Astrocyte of the hippocampus (primary cell): ENCODE data around the gene EPHA6.
"Not testable (repeated sequence)": the region's sequence is repeated elsewhere in the genome, so short reads cannot be mapped to it uniquely, and the experiment has no call there.

Experiments
- DNase-seq: peaks from one replicate; pipeline ENCODE4 v3.0.0; 2011; ENCODE audit warnings: low read depth, low spot score

EPHA6 gene

DNA sequence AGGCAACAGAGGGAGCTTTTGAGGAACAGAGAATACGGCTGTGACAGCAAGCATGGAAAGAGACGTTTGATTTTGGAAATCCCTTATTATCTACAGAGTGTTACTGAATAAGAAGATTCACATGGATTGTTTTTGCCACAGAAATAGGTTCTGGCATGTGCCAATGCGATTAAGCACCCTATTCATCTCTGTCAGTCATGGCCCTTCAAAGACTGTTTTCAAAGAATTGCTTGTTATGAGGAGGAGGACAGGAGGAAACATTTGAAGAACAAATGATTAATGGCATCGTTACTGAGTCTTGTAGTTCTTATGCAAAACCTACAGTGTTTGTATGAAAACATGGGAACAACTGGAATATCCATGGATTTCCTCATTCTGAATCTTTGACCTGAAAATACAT is 86.2 kb downstream of the EPHA6 start:
- no peak for DNase-seq

DNA sequence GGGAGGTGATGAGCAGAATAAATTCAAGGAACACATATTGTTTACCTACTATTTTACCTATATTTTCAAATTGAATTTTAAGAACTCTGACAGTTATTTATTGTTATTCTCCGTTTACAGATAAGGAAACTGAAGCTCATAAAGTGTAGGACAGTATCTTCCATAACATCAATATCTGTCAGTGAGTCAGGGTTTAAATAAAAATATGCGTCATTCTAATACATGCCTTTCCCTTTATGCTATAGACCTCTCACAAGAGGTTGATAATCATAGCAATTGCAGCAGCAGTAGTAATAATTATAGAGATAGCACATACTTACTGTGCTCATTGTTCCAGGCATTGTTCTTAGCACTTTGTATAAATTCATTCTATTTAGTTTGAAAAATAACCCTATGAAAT is 101.1 kb downstream of the EPHA6 start:
- DNase-seq = no peak

DNA sequence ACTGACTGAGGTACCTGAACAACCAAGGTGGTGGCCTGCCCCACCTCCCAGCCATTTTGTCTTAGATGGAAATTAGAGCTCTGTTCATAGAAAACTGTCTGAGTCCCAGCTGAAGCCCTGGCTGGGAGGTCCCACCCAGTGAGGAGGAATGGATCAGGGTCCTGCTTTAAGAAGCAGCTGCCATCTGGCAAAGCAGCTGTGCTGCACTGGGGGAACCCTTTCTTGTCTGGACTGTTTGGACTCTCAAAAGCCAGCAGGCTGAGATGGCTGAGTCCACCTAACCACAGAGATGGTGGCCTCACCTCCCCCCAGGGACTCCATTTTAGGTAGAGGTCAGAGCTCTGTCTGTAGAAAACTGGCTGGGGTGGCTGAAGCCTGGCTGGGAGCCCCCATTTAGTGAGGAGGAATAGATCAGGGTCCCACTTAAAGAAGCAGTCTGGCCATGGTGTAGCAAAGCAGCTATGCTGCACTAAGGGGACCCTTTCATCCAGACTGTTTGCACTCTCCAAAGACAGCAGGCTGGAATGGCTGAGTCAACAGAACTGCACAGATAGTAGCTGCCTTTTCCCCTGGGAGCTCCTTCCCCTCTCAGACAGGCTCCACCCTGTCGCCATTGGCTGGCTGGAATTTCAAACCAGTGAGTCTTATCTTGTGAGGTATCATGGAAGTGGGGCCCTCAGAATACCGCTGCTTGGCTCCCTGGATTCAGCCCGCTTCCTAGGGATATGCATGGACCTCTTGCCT is 116.9 kb downstream of the EPHA6 start:
- no peak for DNase-seq

DNA sequence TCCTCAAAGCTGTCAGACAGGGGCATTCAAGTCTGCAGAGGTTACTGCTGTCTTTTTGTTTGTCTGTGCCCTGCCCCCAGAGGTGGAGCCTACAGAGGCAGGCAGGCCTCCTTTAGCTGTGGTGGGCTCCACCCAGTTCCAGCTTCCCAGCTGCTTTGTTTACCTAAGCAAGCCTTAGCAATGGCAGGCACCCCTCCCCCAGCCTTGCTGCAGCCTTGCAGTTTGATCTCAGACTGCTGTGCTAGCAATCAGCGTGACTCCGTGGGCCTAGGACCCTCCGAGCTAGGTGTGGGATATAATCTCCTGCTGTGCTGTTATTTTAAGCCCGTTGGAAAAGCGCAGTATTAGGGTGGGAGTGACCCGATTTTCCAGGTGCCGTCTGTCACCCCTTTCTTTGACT is 127.7 kb downstream of the EPHA6 start:
- not testable (repeated sequence) for DNase-seq

DNA sequence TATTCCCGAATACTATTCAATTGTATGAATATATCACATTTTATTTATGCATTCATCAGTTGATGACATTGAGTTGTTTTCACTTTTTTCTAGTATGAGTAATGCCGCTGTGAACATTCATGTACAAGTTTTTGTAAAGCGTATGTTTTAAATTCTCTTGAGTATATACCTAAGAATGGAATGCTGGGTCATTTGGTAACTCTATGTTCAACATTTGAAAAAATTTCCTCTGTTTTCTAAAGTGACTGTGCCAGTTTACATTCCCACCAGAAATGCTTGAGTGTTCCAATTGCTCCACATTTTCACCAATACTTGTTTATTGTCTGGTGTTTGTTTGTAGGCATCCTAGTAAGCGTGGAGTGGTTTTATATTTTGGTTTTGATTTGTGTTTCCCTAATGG is 144.5 kb downstream of the EPHA6 start:
- no peak for DNase-seq

DNA sequence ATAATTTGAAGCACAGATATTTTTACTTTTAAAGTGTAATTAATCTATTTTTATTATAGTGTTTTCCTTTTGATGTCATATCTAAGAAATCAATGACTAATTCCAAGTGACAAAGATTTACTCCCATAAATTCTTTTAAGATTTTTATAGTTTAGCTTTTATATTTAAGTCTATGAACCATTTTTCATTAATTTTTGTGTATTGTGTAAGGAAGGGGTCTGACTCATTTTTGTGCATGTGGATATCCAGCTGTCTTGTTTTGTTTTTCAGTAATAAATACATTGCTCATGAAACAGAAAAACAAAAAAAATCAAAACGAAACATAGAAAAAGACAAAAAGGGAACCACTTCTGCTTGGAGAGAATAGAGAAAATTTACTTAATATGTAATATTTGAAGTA is 145.1 kb downstream of the EPHA6 start:
- no peak for DNase-seq

DNA sequence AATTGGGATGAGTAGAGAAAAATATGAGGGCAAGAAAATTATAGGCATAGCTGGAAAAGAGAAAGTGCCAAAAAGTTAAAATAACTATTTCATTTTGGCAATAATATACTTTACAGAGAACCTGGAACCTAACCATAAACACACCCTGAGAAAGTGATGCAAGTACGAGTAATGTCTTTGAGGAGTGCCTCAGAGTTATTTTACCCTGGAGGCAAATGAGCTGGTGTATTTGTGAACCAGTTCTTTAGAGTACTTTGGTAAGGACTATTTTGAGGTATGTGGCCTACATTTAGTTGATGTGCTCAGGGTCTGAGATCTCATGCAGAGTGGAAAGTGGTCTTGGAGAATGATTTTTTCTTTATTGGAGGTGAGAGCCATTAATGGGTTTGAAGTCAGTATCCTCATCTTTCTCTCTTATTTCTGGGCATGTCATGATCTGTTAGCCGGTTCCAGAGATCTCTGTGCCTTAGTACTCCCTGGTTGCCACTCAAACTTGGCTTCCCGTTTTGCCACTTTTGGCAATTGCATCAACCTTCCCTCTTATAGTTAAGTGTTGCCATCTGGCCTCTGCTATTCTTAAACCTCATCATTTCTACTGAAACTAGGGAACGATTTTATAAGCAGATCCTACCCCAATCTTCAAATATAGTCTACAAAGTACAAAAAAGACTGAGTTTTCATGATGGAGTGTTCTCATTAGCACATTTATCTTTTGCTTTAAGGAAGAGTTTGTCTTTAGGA is 145.7 kb downstream of the EPHA6 start:
- no peak for DNase-seq

DNA sequence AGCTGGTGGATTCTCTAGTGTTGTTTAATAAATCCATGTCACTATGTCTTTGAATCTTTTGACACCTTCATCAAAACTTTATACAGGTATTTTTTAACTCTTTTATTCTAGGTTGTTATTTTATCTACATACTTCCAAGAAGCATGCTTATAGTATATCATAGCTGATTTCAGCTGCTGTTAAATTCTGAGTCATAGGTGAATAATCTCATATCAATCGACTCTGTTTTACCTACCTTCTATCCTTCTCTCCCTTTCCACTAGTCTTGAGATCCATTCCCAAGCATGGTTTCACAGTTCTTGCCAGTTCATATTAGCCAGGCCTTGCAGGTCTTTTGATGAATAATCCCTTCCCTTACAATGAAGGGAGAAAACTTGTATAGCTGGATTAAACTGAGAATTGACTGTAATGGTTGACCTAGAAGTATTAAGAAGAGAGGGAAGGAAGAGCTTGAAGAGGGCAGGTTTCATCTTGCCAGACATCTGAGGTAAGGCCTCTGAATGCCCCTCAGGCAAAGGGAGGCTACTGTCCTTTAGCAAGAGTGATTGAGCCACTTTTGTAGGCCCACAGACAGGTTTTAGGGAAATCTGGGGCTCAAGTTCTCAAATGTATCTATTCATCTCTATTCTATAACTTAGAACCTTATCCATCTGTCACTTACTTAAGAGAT is 146.4 kb downstream of the EPHA6 start:
- DNase-seq = no peak

DNA sequence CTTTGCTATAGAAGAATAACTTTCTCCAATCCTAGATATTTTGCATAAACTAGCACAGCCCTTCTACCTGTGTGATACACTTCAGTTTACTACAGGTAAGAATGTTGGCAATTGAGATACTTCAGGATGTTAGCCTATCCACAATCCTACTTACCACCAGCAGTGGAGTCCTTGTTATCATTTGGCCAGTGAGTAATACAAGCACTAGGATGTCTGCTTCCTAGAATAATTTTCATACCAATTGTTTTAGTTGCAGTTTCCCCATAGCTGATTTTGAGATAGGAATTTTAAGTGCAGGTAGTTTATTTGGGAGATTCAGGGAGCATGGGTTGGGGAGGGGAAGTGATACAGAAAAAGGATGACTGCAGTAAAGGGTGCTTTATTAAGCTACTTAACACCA is 147.2 kb downstream of the EPHA6 start:
- no peak for DNase-seq

DNA sequence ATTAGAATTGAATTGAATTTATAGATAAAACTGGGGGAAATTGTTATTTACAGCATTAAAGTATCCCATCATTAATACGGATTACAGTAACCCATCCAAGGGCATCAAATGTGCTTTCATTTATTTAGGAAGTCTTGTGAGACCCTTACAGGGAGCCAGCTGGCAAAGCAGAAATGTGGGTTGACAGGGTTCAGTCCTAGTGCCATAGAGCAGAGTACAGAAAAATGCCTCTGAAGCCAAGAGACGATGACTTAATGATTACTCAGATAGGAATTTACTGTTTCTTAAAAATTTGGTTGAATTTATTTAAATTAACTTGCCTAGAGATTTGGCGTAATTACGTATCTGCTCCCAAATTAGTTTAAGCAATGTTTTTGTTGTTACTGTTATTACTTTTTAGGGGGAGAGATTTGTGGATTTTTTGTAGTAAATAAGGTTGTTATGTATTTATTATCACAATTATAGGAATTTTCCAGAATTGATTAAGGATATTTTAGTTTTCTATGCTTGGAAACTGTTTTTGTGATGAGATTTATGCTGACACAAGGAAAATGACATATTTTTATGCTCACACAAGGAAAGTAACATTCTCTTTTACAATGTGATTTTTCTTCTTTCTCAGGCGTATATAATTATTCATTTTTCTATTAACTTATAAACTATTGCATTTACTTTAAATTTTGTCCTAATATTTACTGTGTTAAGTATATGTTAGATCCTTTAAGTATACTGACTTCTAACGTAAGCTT is 152.0 kb downstream of the EPHA6 start:
- DNase-seq = peak; percentile 10

DNA sequence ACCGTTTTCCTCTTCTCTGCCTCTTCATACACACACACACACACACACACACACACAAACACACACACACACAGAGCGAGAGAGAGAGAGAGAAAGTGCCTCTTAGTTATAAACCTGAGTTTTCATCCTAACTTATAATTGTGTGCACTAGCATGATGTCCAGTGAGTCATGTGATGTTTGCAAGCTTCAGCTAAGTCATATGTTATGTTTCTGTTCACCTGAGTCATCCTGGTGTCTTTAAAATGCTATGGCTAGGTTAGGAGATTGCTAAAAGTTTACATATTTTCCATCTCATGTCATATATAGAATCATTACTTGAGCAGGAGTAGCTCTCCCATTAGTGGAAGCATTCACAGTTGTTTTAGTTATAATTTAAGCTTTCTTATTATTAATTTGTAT is 155.8 kb downstream of the EPHA6 start:
- DNase-seq = no peak

DNA sequence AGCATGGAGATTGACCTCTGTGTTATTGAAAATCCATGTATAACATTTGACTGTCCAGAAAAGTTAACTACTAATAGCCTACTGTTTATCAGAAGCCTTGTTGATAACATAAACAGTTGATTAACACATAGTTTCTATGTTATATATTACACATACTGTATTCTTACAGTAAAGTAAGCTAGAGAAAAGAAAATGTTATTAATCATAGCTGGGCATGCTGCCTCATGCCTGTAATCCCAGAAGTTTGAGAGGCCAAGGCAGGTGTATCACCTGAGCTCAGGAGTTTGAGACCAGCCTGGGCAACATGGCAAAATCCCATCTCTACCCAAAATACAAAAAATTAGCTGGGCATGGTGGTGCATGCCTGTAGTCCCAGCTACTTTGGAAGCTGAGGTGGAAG is 163.3 kb downstream of the EPHA6 start:
- no peak for DNase-seq

DNA sequence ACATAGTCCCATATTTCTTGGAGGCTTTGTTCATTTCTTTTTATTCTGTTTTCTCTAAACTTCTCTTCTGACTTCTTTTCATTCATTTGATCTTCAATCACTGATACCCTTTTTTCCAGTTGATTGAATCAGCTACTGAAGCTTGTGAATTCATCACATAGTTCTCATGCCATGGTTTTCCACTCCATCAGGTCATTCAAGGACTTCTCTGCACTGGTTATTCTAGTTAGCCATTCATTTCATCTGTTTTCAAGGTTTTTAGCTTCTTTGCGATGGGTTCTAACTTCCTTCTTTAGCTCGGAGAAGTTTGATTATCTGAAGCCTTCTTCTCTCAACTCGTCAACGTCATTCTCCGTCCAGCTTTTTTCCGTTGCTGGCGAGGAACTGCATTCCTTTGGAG is 169.3 kb downstream of the EPHA6 start:
- not testable (repeated sequence) for DNase-seq

DNA sequence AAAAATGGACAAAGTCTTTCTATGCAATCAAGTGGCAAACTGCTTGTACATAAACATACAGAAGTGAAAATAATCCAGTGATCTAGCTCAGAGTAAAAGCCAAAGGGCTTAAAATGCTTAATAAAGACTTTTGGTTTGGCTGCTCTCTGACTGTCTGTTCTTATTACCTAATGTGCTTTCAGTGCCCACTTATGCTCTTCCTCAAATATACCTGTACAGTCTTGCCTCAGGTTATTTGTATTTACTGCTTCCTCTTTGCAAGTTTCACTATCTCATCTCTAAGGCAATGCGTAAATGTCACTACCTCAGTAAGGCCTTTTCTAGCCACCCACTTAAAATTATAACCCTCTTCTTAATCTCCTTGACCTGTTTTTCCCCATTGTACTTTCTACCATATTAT is 171.8 kb downstream of the EPHA6 start:
- DNase-seq = no peak

DNA sequence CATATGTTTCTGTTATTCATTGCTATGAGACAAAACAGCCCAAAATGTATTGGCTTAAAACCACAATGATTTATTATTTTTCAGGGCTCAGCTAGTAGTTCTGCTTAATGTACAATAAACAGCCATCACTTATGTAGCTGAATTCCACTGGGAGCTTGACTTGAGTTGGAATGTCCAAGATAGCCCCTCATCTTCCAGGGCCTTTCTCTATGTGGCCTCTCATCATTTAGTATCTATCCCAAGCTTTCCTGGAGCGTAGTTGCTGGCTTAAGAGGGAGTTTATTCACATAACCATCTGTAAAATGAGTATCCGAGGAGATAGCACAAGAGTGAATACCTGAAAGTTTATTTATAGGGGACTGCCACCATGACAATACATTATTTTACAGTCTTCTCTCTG is 176.8 kb downstream of the EPHA6 start:
- DNase-seq = no peak

DNA sequence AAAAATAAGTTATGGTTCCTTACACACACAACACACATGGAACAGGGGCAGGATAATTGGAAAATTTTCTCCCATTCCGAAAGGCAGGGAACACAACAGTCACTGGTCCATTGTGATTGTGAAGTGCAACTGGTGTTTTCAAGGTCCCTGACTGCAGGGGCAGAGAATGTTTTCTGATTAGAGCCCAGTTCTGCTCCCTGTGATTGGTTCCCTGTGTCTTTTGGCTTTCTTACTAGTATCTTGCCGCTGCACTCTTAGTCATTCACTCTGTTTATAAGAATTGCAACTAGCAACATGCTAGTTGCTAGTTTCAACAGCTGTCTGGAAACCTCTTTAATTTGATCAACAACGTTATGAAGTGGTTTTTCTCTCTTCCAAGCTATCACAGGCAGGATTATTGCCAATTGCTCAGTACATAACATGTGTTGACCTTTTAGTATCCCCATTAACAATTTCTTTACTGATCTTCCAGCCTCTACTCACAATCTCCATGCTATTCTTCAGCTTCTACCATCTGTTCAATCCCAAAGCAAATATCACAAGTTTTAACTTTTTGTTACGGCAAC is 177.5 kb downstream of the EPHA6 start:
- no peak for DNase-seq

DNA sequence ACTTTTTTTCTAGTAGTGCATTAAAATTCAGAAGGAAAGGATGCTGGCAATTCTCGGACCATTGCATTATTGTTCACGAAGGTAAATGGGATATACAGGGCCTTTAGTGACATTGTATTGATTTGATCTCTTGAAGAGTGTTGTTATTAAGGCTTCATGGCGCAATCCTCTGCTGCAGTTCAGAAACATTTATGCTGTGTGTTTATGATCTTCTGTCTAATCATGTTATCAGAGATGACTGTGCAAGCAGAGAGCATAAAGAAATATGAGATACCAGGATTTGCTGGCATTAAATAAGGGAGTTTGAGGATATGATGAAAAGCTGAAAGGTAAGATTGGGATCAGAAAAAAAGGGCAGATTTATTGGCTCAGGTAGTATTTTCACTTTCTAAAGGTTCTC is 180.6 kb downstream of the EPHA6 start:
- no peak for DNase-seq

DNA sequence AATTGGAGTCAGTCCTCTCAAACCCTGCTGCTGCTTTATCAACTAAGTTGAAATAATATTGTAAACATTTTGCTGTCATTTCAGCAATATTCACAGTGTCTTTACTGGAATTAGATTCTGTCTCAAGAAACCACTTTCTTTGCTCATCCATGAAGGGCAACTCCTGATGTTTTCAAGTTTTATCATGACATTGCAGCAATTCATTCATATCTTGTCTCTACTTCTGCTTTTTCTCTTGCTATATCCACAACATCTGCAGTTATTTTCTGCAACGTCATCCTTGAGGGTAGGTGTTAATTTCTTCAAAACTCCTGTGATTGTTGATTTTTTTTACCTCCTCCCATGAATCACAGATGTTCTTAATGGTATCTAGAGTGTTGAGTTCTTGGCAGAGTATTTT is 181.6 kb downstream of the EPHA6 start:
- no peak for DNase-seq

DNA sequence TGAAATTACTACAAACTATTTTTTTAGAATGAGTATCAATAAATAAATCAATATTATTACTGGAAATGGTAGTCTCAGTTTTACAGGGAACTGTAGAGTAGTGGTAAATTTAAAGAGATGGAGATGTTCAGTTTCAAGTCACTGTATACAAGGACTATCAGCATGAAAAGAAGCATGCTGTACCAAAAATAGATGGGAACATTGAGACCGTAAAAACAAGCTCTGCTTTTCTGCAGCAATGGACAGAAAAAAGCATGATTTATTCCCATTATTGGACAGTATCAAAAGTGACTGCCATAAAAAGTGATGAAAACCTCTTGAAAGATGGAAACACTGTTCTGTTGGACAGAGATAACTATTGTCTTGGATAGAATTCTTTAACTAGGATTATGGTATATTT is 187.2 kb downstream of the EPHA6 start:
- no peak for DNase-seq

DNA sequence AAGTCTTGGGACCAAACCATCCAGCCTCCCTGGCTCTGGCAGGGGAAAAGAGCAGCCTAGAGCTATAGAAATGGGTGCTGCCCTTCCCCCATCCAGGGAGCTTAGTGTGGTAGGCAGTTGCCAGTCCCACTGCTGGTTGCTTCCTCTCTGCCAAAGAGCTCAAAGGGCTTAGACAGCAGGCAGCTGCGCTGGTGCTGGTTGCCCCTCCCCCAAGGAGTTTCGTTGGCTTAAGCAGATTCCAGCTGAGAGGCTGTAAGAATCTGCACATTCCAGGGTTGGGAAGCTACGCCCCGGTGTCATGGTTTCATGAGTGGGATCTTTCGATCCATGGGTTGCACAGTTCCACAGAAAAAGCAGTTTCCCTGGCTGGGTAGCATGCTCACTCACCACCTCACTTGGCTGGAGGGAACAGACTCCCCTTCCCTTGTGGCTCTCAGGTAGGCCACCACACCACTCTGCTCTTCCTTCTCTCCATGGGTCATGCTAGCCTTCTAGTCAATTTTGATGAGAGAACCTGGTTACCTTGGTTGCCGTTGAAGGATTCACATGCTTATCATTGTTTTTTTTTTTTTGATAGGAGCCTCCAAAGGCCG is 195.1 kb downstream of the EPHA6 start:
- no peak for DNase-seq

DNA sequence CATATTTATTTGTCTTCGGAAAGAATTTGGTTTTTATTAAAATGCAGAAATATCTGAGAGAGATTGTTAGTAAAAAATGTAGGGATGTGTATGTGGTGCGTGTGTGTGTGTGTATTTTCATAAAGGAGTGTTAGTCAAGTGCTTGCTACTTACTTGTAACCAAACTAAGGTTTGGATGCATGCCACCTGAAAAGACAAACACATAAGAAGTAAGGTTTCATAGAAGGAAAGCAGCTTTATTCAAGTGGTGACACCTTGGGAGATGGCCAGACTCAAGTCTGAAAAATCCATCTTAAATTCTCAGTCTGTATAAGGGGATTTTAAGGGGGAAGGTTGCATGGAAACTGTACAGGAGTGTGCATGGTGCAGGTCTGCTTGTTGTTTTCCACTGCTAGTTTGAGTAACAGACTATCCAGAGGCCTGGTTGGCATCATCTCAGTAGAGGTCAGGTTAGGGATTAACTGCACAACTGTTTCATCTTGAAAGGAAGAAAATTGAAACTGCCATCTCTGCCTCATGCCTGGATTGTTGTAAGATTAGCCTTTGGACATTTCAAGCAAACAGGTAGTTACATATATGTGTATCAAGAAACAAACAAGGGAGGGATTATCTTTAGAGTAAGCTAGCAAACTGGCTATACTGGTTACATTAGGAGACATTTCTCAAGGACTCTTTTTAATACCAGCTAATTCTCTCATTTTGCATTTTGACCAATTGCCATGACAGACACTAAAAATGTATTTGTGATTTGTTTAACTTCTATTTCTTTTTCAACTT is 196.7 kb downstream of the EPHA6 start:
- no peak for DNase-seq
